D721Med (cell line): ENCODE results near the gene TTLL3.

ENCODE experiments used
- DNase-seq: peaks from one replicate; pipeline ENCODE4 v3.0.0; 2011; ENCODE audit warnings: low spot score; ENCODE audit not compliant: insufficient read length
- FAIRE-seq: peaks from 2 replicates; lab custom pipeline; 2011; peaks lifted over from hg19 to GRCh38; lab: Jason Lieb, UNC
- CTCF ChIP-seq: IDR thresholded peaks from 2 replicates; pipeline ENCODE4 v1.5.1; 2012; ENCODE audit warnings: mild to moderate bottlenecking, control low read depth; ENCODE audit not compliant: insufficient read depth; ENCODE audit errors: missing control alignments

TTLL3 gene

GRCh38 chr3:9812870-9813483, 2.9 kb downstream of the TTLL3 start:
- TF ChIP-seq CTCF: no peak
- DNase-seq: no peak
- no peak for FAIRE-seq

- TF ChIP-seq CTCF: no peak
- DNase-seq: no peak
- FAIRE-seq: no peak
These were observed 5.9 kb downstream of the TTLL3 start for GRCh38 chr3:9815986-9816385.

GRCh38 chr3:9817436-9817835, 7.4 kb downstream of the TTLL3 start:
- TF ChIP-seq CTCF: no peak
- DNase-seq (no peak), FAIRE-seq (no peak)

- no peak for TF ChIP-seq CTCF
- FAIRE-seq (no peak), DNase-seq (no peak)
These were observed 8.7 kb downstream of the TTLL3 start for GRCh38 chr3:9818666-9819335.

GRCh38 chr3:9820543-9820942, 10.5 kb downstream of the TTLL3 start:
- DNase-seq (no peak), FAIRE-seq (no peak)
- TF ChIP-seq CTCF: no peak

GRCh38 chr3:9820946-9821345, 10.9 kb downstream of the TTLL3 start:
- DNase-seq: no peak
- FAIRE-seq: no peak
- peak; percentile 17 for TF ChIP-seq CTCF

- DNase-seq (no peak), FAIRE-seq (no peak)
- TF ChIP-seq CTCF: no peak
These were observed 15.5 kb downstream of the TTLL3 start for GRCh38 chr3:9825451-9826040.
